Sigmoid colon (tissue), 7 donors: ENCODE measurements around the gene TMEM108. TPM values are rescaled to one million over a fixed set of nuclear protein-coding genes. Genes with fewer than 3 reads are reported as not detected.

ENCODE experiments used
- DNase-seq: peaks from one replicate; pipeline ENCODE4 v3.0.0-alpha.2; 2019
- H3K27ac ChIP-seq, 4 donors: fragments of 200-600 bp; sonication (generic); one replicate each; pipeline ENCODE4 v1.5.1; 2016 to 2019; ENCODE audit warnings: mild to moderate bottlenecking in 1 of 4
- H3K27me3 ChIP-seq, 3 donors: fragments of 200-600 bp; sonication (generic); one replicate each; pipeline ENCODE4 v1.5.1; 2019; ENCODE audit warnings: mild to moderate bottlenecking in 1 of 3
- H3K36me3 ChIP-seq, 4 donors: fragments of 200-600 bp; sonication (generic); one replicate each; pipeline ENCODE4 v1.5.1; 2016 to 2019
- H3K4me1 ChIP-seq, 4 donors: fragments of 200-600 bp; sonication (generic); one replicate each; pipeline ENCODE4 v1.5.1; 2017 to 2019
- H3K4me3 ChIP-seq, 4 donors: fragments of 200-600 bp; sonication (generic); one replicate each; pipeline ENCODE4 v1.5.1; 2017 to 2019; ENCODE audit warnings: mild to moderate bottlenecking in 2 of 4, moderate library complexity in 1 of 4
- H3K9me3 ChIP-seq, 4 donors: fragments of 200-600 bp in 3 of 4; sonication (generic) in 3 of 4; one replicate each; pipeline versions ENCODE4 v1.5.1 to v1.6.1; 2013 to 2019
- EP300 ChIP-seq, 4 donors: sonication (generic); formaldehyde crosslinking; IDR thresholded peaks; one replicate each; pipeline ENCODE4 v1.6.1; 2017; ENCODE audit warnings: antibody characterized with exemption in 4 of 4
- POLR2A ChIP-seq, 2 donors: fragments of 450-650 bp; IDR thresholded peaks; one replicate each; pipeline ENCODE4 v1.6.1; 2016; ENCODE audit warnings: antibody characterized with exemption in 2 of 2, mild to moderate bottlenecking in 2 of 2, moderate library complexity in 2 of 2
- POLR2AphosphoS5 ChIP-seq, 4 donors: sonication (generic); formaldehyde crosslinking; IDR thresholded peaks; one replicate each; pipeline ENCODE4 v1.6.1; 2017; ENCODE audit warnings: antibody characterized with exemption in 4 of 4
- WGBS, 2 donors: extraction: QIAGEN DNeasy Blood & Tissue Kit; methylation state at CpG; one replicate each; pipeline ENCODE4 v1.1.7; 2013; 5-methylcytosine and 5-hydroxymethylcytosine counted together
- intact Hi-C: fragments of 100-400 bp; cut with DNase I; formaldehyde crosslinking; loops from one replicate; pipeline ENCODE4 v1.15.1; 2023
- polyA plus RNA-seq, 3 donors: library from polyadenylated mRNA; stranded (reverse); fragments of 200-250 nt; gene quantifications; one replicate each; pipeline ENCODE4 v1.2.3, GENCODE V29; 2013
- total RNA-seq, 4 donors: library from RNA; depleted of rRNA; stranded (reverse); fragments of >200 nt; gene quantifications; one replicate each; pipeline ENCODE4 v1.1.0, GENCODE V29; 2016
- TF ChIP-seq, protein P1 (sequence below), 4 experiments: fragments of 450-650 bp in 3 of 4; fragments of 200-600 bp in 1 of 4; IDR thresholded peaks; one replicate each; pipeline ENCODE4 v1.5.1; 2016 to 2019; ENCODE audit warnings: antibody characterized with exemption in 4 of 4, mild to moderate bottlenecking in 3 of 4, moderate library complexity in 2 of 4
- donor health status: healthy with polysubstance abuse.
- donor health status: Bipolar disorder and iron deficiency.
- donor health status: healthy.

The TMEM108 gene
- total and polyA plus RNA-seq, 7 donors = 0.71 to 3.0 (median 0.86) TPM; not detected in 2

DNA sequence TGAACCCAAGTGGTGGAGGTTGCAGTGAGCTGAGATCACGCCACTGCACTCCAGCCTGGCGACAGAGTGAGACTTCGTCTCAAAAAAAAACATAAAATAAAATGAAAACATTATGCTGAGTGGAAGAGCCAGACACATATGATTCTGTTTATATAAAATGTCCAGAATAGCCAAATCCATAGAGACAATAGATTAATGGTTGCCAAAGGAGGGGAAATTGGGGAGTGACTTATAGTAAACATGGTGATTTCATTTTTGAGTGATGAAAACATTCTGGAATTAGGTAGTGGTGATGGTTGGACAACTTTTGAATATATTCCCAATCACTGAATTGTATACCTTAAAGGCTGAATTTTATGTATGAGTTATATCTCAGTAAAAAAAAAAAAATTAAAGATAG lies 189.6 kb downstream of the TMEM108 start:
- Histone ChIP-seq H3K9me3 (peaks cover 0 to 9% (median under 1%) of the 10 kb centered on the region in 4 donors), H3K27ac (no peak overlapping the region), H3K27me3 (no peaks in the 10 kb centered on the region), H3K4me3 (no peak overlapping the region), H3K36me3 (no peaks in the 10 kb centered on the region), H3K4me1 (no peaks in the 10 kb centered on the region)
- 58 to 81% methylated on average over 3 of the region's 3 CpGs for WGBS, 2 donors
- TF ChIP-seq POLR2A (IDR thresholded peaks at IDR 0.05) (no peak), POLR2AphosphoS5 (IDR thresholded peaks at IDR 0.05) (no peak), EP300 (IDR thresholded peaks at IDR 0.05) (no peak)
- TF ChIP-seq, protein P1, sequence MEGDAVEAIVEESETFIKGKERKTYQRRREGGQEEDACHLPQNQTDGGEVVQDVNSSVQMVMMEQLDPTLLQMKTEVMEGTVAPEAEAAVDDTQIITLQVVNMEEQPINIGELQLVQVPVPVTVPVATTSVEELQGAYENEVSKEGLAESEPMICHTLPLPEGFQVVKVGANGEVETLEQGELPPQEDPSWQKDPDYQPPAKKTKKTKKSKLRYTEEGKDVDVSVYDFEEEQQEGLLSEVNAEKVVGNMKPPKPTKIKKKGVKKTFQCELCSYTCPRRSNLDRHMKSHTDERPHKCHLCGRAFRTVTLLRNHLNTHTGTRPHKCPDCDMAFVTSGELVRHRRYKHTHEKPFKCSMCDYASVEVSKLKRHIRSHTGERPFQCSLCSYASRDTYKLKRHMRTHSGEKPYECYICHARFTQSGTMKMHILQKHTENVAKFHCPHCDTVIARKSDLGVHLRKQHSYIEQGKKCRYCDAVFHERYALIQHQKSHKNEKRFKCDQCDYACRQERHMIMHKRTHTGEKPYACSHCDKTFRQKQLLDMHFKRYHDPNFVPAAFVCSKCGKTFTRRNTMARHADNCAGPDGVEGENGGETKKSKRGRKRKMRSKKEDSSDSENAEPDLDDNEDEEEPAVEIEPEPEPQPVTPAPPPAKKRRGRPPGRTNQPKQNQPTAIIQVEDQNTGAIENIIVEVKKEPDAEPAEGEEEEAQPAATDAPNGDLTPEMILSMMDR (IDR thresholded peaks at IDR 0.05) = no peak
- DNase-seq = no peak
- intact Hi-C loops = no loop called here

DNA sequence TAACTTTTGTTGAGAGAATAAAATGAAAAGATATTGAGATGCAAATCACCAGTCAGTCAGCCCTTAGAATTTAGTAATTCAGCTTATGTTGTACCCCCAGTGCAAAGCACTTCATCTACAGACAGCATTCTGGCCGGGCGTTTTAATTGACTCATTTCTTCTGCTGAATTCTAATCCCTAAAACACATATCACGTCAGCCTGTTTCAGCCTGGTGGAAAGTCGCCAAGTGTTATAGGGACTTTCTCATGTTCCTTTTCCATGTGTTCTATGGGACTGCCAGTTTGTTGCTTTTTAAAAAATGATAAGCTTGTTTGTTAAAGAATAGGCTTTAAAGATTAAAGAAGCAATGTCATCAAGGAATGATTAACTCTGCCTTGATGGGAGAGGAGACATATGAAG lies 192.0 kb downstream of the TMEM108 start:
- intact Hi-C loops = no loop called here
- H3K27me3 ChIP-seq = no peaks in the 10 kb centered on the region
- WGBS, 2 donors = 74 to 78% methylated on average over 4 of the region's 4 CpGs
- H3K27ac ChIP-seq = no peak overlapping the region
- H3K4me3 ChIP-seq = no peak overlapping the region
- H3K9me3 ChIP-seq = no peaks in the 10 kb centered on the region
- TF ChIP-seq, protein P1 (IDR thresholded peaks at IDR 0.05) = no peak
- TF ChIP-seq POLR2A (IDR thresholded peaks at IDR 0.05) = no peak
- no peak for TF ChIP-seq POLR2AphosphoS5 (IDR thresholded peaks at IDR 0.05)
- no peak for TF ChIP-seq EP300 (IDR thresholded peaks at IDR 0.05)
- DNase-seq = no peak
- H3K4me1 ChIP-seq = no peaks in the 10 kb centered on the region
- no peaks in the 10 kb centered on the region for H3K36me3 ChIP-seq

DNA sequence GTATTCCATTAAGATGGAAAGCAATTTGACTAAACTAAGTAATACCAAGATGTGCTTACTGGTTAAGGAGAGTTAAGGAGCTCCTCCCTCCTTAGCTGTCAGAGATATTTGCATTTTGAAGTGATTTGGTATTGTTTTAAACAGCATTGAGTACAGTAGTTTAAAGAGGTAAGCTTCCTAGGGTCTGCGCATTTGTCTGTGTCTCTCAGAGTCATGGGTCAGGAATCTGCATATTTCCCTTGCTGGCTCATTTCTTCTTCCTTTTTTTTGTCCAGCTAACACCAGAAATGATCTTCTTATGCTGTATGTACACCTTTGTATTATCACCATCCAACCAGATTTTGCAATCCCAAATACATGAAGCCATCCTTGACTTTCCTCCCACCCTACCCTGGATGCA lies 198.7 kb downstream of the TMEM108 start:
- no peaks in the 10 kb centered on the region for H3K36me3 ChIP-seq
- H3K27ac ChIP-seq = no peak overlapping the region
- DNase-seq = no peak
- no peaks in the 10 kb centered on the region for H3K9me3 ChIP-seq
- TF ChIP-seq EP300 (IDR thresholded peaks at IDR 0.05) = no peak
- TF ChIP-seq POLR2AphosphoS5 (IDR thresholded peaks at IDR 0.05) = no peak
- no peak for TF ChIP-seq POLR2A (IDR thresholded peaks at IDR 0.05)
- TF ChIP-seq, protein P1 (IDR thresholded peaks at IDR 0.05) = no peak
- H3K4me1 ChIP-seq = no peaks in the 10 kb centered on the region
- 95 to 98% methylated on average over 1 of the region's 1 CpG for WGBS, 2 donors
- H3K4me3 ChIP-seq = no peak overlapping the region
- intact Hi-C loops = no loop called here
- H3K27me3 ChIP-seq = no peaks in the 10 kb centered on the region

DNA sequence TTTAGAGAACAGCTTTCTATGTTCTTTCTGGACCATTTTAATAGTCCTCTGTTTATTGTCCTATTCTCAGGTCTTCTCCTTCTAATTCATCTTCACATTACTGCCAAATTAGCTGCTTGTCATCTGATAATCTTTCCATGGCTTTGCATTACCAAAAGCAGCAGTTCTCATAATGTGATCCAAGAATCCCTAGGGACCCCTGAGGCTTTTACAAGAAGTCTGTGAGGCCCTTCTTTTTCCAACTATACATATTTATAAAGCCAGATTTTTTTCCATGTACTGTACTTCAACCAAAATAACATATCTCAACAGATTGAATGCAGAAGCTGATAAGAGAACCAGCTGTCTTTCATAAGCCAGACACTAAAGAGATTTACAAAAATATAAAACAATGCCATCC lies 199.2 kb downstream of the TMEM108 start:
- no peak overlapping the region for H3K4me3 ChIP-seq
- H3K27ac ChIP-seq = no peak overlapping the region
- TF ChIP-seq EP300 (IDR thresholded peaks at IDR 0.05) = no peak
- TF ChIP-seq, protein P1 (IDR thresholded peaks at IDR 0.05) = no peak
- no peak for TF ChIP-seq POLR2AphosphoS5 (IDR thresholded peaks at IDR 0.05)
- TF ChIP-seq POLR2A (IDR thresholded peaks at IDR 0.05) = no peak
- H3K4me1 ChIP-seq = no peaks in the 10 kb centered on the region
- H3K9me3 ChIP-seq = no peaks in the 10 kb centered on the region
- no peaks in the 10 kb centered on the region for H3K27me3 ChIP-seq
- intact Hi-C loops = no loop called here
- no peaks in the 10 kb centered on the region for H3K36me3 ChIP-seq
- DNase-seq = no peak

DNA sequence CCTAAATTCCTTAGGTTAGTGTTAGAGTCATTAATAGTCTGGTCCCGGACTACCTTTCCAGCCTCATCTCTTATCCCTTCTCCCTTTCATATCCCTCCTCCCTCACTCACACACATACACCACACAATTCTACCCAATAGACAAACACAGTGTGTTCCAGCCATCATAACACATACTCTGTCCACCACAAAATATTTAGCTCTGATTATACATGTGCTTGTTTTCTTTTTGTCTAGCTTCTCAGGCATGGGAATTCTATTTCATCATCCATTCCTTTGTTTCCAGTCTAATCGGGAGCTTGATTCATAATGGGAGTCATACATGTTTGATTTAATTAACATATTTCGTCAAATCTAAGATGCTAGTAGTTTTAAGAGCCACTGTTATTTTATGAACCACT lies 199.8 kb downstream of the TMEM108 start:
- intact Hi-C loops = no loop called here
- TF ChIP-seq POLR2A (IDR thresholded peaks at IDR 0.05) (no peak), POLR2AphosphoS5 (IDR thresholded peaks at IDR 0.05) (no peak), EP300 (IDR thresholded peaks at IDR 0.05) (no peak)
- TF ChIP-seq, protein P1 (IDR thresholded peaks at IDR 0.05) = no peak

More for the DNA sequence above, 199.8 kb downstream of the TMEM108 start:
- no peaks in the 10 kb centered on the region for H3K27me3 ChIP-seq
- no peaks in the 10 kb centered on the region for H3K9me3 ChIP-seq
- H3K27ac ChIP-seq = no peak overlapping the region
- H3K36me3 ChIP-seq = no peaks in the 10 kb centered on the region
- H3K4me3 ChIP-seq = no peak overlapping the region
- DNase-seq = no peak
- WGBS, 2 donors = 87% methylated on average over 3 of the region's 3 CpGs
- no peaks in the 10 kb centered on the region for H3K4me1 ChIP-seq
